GM18526 (cell line): ENCODE results near the gene ANAPC2.

Experiments used
- POLR2A ChIP-seq: IDR thresholded peaks from 3 replicates; pipeline ENCODE4 v1.6.1; 2011; ENCODE audit not compliant: insufficient read length; ENCODE audit errors: extremely low read depth

ANAPC2 gene

DNA sequence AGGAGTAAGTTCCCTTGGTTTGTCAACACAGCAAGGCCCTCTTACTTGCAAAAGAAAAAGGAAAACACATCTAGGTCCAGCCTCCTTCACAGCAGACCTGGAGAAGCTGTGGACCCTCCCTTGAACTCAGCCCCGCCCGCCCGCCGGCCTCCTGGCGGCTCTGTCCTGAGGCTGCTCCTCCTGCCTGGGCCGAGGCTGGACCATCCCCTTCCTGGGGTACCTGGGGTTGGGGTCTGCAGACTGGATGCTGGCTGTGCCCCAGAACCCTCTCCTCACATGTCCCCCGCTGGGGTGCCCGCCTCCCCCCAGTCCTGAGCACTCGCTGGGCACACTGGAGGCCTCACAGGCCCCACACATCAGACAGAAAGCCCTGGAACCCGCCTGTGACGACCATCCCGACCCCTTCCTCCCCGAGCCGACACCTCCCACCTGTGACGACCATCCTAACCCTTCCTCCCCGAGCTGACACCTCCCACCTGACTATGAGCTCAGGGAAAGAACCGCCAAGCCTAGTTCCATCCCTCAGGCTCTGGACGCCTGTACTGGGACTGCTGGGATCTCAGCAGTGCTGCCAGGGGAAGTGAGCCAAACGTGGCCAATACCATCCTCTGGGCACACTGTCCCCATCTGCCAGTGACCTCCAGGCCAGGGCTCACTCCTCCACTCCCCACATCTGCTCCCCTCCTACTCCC lies 9.3 kb downstream of the ANAPC2 start:
- TF ChIP-seq POLR2A: no peak

- no peak for TF ChIP-seq POLR2A
These were observed 10.0 kb downstream of the ANAPC2 start for GRCh38 chr9:137178201-137178938.

DNA sequence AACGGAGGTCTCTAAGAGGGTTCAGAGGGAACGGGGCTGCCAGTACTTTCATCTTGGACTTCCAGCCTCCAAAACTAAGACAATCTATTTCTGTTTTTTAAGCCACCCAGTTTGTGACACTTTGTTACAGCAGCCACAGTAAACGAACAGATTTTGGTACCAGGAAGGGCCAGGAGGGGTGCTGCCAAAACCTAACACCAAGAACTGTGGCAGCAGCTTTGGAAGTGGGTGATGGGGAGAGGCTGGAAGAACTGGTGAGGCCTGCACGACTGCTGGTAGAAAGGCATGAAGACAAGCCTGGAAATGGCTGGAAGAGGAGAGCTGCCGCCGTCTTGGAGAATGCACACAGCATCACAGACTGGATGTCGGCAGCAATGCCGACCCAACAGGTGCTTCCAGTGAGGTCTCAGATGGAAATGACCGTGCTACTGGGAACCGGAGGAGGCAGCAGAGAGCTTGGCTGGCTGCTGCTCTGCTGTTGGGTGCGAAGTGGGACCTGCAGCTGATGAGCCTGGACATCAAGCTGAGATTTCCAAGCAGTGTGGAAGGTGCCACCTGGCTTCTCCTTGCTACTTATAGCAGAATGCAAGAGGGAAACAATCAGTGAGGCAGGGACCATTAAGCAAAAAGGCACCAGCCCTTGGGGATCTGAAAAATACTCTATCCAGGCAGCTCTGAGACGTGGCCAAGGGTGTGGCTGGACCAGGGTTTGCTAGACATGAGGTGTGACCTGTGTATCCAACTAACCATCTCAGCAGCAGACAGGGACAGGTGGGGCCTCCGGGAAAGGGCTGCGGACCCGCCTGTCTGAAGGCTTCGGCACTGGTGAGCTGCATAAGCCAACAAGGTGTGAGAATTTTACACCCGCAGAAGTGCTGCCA lies 11.8 kb downstream of the ANAPC2 start:
- no peak for TF ChIP-seq POLR2A

DNA sequence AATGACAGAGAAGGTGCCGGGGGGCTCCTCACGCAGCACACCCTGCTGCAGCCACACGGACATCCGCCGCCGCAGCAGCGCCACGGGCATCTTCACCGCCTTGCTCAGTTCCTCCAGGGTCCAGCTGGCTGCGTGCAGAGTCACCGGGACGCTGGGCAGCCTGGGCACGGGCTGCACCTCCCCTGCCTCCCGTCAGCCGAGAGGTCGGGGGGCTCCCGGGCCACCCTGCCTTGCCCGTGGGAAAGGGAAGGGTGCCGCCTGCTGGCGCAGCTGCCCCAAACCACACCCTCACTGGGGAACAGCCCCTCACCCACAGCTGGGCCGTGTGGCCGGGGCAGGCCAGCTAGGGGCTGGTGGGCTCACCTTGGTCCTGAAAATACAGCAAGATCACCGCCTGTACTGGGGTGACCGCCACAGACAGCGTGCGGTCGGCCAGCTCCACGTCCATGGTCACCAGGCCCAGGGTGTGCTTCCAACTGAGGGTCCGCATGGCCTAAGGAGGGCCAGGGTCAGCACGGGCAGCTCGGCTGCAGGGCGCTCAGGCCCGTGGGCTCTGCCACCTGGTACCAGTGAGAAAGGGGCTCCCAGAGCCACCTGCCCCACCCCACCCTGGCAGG lies 12.9 kb downstream of the ANAPC2 start:
- no peak for TF ChIP-seq POLR2A

GRCh38 chr9:137174722-137175293 lies 13.6 kb downstream of the ANAPC2 start:
- TF ChIP-seq POLR2A: no peak

DNA sequence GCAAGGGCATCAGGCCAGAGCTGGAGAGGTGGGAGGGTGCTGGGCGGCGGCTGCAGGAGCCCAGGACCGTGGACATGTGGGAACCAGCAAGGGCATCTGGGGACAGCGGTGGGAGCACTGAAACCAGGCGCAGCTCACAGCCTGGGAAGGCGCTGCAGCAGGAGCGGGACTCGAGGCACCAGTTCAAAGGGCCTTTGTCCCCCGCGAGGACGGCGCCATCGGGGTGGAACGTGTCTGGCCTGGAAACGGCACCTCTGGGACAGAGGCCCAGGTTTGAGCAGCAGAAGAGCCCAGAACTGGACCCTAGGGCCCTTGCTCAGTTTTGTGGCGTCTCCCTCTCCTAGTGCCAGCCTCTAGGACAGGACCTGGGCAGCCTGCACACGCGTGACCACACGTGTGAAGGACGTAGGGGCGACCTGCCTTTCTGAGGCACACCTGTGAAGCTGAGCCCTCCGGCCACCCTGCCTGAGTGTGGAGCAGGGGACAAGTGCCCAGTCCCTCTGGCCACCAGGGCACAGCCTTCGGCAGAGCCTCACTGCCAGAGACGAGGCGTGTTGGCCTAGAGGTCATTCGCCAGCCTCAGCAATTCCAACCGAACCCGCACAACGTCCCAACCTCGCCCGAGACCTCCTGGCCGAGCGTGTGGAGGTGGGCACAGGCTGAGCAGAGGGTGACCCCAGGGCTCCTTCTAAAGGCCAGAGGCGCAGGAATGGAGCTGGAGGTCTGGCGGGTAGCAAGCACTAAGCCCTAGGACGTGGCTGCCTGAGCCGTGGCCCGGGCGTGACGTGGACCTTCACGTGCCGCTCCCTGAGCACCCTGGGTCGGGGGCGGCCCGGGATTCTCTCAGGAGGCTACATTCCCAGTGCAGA lies 14.3 kb downstream of the ANAPC2 start:
- TF ChIP-seq POLR2A: peak; percentile 17

DNA sequence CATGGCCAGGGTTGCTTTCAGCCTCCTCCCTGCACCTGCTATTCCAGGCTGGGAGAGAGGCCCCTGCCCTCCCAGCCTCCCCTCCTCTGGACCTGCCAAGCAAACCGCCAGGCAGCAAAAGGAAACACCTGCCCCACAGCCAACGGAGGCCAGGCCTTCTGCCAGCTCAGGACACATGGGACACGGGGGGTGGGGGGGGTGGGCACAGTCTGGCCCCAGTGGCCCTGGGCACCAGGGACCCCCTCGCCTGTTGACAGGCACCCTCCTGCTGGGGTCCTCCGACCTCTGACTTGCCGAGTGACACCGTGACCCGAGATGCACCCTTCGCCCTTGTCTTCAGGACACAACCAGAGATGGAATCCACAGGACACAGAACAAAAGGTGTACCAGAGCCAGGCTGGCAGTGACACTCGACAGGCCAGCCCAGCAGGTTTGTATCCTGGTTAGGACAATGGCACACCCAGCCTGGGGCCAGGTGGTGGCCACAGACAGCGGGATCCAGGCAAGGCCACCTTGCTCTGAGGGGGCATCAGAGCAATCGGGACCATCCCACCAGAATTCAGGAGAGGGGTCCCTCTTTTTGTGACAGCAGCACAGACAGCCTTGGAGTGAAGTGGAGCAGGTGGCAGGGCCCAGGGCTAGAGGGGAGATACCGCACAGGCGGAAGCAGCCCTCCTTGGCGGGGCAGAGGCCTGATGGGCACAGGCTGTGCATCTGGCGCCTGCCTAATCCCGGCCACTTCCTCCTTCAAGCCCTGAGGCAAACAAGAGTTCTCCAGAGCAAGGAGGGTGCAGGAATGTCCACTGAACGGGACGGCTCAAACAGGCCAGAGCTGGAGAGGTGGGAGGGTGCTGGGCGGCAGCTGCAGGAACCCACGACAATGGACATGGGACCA lies 15.2 kb downstream of the ANAPC2 start:
- TF ChIP-seq POLR2A: no peak

- no peak for TF ChIP-seq POLR2A
These were observed 17.0 kb downstream of the ANAPC2 start for GRCh38 chr9:137171149-137171900.

DNA sequence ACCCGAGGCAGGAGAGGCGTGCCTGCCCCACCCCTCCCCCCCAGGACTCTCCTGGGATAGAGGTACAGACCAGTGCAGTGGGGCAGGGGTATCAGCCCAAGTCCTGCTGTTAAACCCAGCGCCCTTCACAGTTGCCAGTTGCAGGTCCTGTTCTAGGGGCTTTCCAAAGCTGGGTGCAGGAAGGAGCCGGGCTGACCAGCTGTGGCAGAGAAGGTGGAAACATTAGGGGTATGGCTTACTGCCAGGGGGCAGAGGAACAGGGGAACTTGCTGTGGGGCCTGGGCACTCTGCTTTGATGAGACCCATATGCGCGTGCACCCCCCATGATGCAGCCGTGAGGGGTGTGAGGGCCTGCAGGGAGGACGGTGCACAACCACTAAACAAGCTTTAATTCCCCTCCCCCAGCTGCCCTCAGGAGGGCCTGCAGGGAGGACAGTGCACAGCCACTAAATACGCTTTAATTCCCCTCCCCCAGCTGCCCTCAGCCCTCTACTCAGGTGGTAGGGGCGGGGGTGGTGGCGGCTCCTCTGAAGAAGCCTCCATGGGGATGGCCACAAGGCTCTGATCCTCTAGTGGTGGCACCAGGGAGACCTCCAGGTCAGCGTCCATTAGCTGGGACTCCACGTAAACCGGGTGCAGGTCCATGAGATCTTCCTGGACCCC lies 17.7 kb downstream of the ANAPC2 start:
- TF ChIP-seq POLR2A: no peak

- TF ChIP-seq POLR2A: no peak
These were observed 18.4 kb downstream of the ANAPC2 start, which contains the start of gene LRRC26 for GRCh38 chr9:137169896-137170358. LRRC26 (minus strand) TSS chr9:137170051; CDS start chr9:137169943, 108 bp downstream.
